Prostate gland (tissue), 2 donors: ENCODE results near the gene KCNAB1. TPM values are rescaled to one million over a fixed set of nuclear protein-coding genes. Genes with fewer than 3 reads are reported as not detected.

Experiments
- DNase-seq: peaks from one replicate; pipeline ENCODE4 v3.0.0-alpha.2; 2019; ENCODE audit warnings: low spot score
- H3K27ac ChIP-seq, 2 donors: fragments of 200-600 bp; sonication (generic); 2 replicates each; pipeline ENCODE4 v1.5.1; 2017 to 2019
- H3K27me3 ChIP-seq: fragments of 200-600 bp; sonication (generic); replicated peaks from 2 replicates; pipeline ENCODE4 v1.5.1; 2019; ENCODE audit not compliant: insufficient read depth
- H3K36me3 ChIP-seq, 2 donors: fragments of 200-600 bp; sonication (generic); 1 replicate in 1 of 2; 2 replicates in 1 of 2; pipeline versions ENCODE4 v1.5.1 to v1.8.1; 2017 to 2019
- H3K4me1 ChIP-seq: fragments of 200-600 bp; sonication (generic); replicated peaks from 2 replicates; pipeline ENCODE4 v1.5.1; 2019
- H3K4me3 ChIP-seq, 2 donors: fragments of 200-600 bp; sonication (generic); 2 replicates each; pipeline ENCODE4 v1.5.1; 2017 to 2019
- H3K9me3 ChIP-seq: fragments of 200-600 bp; sonication (generic); 2 replicates; pipeline ENCODE4 v1.5.1; 2017
- CTCF ChIP-seq, 4 experiments: fragments of 200-600 bp in 2 of 4; fragments of 450-650 bp in 2 of 4; sonication (generic) in 2 of 4; IDR thresholded peaks; 1 replicate in 3 of 4; 2 replicates in 1 of 4; pipeline ENCODE4 v1.5.1; 2016 to 2019; ENCODE audit warnings: antibody characterized with exemption in 4 of 4, mild to moderate bottlenecking in 2 of 4, moderate library complexity in 2 of 4
- POLR2A ChIP-seq: fragments of 450-650 bp; IDR thresholded peaks from one replicate; pipeline ENCODE4 v1.6.1; 2016; ENCODE audit warnings: antibody characterized with exemption, mild to moderate bottlenecking
- POLR2AphosphoS5 ChIP-seq: sonication (generic); formaldehyde crosslinking; IDR thresholded peaks from one replicate; pipeline ENCODE4 v1.6.1; 2017; ENCODE audit warnings: antibody characterized with exemption
- WGBS: methylation state at CpG from one replicate; pipeline ENCODE4 v1.1.5; 2018; 5-methylcytosine and 5-hydroxymethylcytosine counted together
- intact Hi-C: fragments of 100-400 bp; cut with DNase I; formaldehyde crosslinking; loops from one replicate; pipeline ENCODE4 v1.14.2; 2022
- total RNA-seq, 2 donors: library from RNA; depleted of rRNA; stranded (reverse); fragments of >200 nt; gene quantifications; one replicate each; pipeline ENCODE4 v1.1.0, GENCODE V29; 2016

The KCNAB1 gene
- total RNA-seq, 2 donors from 2014 or later, result 5.2 to 9.5 TPM

GRCh38 chr3:156290924-156291271 is 170.5 kb downstream of the KCNAB1 start:
- no peak for DNase-seq
- 5% methylated on average over 11 of the region's 11 CpGs for WGBS
- peak overlapping the region; percentile 3 to 6 for H3K4me3 ChIP-seq

GRCh38 chr3:156291272-156292123 is 171.1 kb downstream of the KCNAB1 start:
- Histone ChIP-seq H3K4me1 (no peaks in the 10 kb centered on the region), H3K36me3 (no peaks in the 10 kb centered on the region), H3K4me3 (peak overlapping the region; percentile 3 to 6), H3K9me3 (no peaks in the 10 kb centered on the region), H3K27ac (no peak overlapping the region), H3K27me3 (peaks cover 5% of the 10 kb centered on the region)
- TF ChIP-seq POLR2A (no peak), CTCF (IDR thresholded peaks at IDR 0.05) (no peak), POLR2AphosphoS5 (no peak)
- no peak for DNase-seq
- 2% methylated on average over 51 of the region's 51 CpGs for WGBS
- intact Hi-C loops, result no loop called here

More at GRCh38 chr3:156290924-156291271, 170.5 kb downstream of the KCNAB1 start:
- Histone ChIP-seq H3K27me3 (peaks cover 5% of the 10 kb centered on the region), H3K9me3 (no peaks in the 10 kb centered on the region), H3K27ac (no peak overlapping the region), H3K36me3 (no peaks in the 10 kb centered on the region), H3K4me1 (no peaks in the 10 kb centered on the region)
- intact Hi-C loops, result no loop called here
- TF ChIP-seq POLR2AphosphoS5 (no peak), CTCF (IDR thresholded peaks at IDR 0.05) (no peak), POLR2A (no peak)

GRCh38 chr3:156293566-156293965 is 173.2 kb downstream of the KCNAB1 start:
- H3K4me1 ChIP-seq, result no peaks in the 10 kb centered on the region
- H3K27ac ChIP-seq, result no peak overlapping the region
- no peak for DNase-seq
- H3K27me3 ChIP-seq, result peaks cover 5% of the 10 kb centered on the region
- 100% methylated on average over 1 of the region's 1 CpG for WGBS
- H3K36me3 ChIP-seq, result no peaks in the 10 kb centered on the region
- intact Hi-C loops, result no loop called here
- H3K9me3 ChIP-seq, result no peaks in the 10 kb centered on the region
- no peak for TF ChIP-seq POLR2A
- no peak for TF ChIP-seq CTCF (IDR thresholded peaks at IDR 0.05)
- TF ChIP-seq POLR2AphosphoS5, result no peak
- no peak overlapping the region for H3K4me3 ChIP-seq

- intact Hi-C loops, result no loop called here
- DNase-seq, result no peak
Measured at GRCh38 chr3:156297582-156297981, 177.2 kb downstream of the KCNAB1 start.

More at GRCh38 chr3:156297582-156297981, 177.2 kb downstream of the KCNAB1 start:
- WGBS, result 97% methylated on average over 8 of the region's 8 CpGs
- Histone ChIP-seq H3K4me3 (no peak overlapping the region), H3K27ac (no peak overlapping the region), H3K4me1 (no peaks in the 10 kb centered on the region), H3K27me3 (no peaks in the 10 kb centered on the region), H3K9me3 (no peaks in the 10 kb centered on the region), H3K36me3 (no peaks in the 10 kb centered on the region)
- TF ChIP-seq CTCF (IDR thresholded peaks at IDR 0.05) (no peak), POLR2AphosphoS5 (no peak), POLR2A (no peak)
